K562 (cell line): ENCODE data around the gene ZNF319. TPM values are rescaled to one million over a fixed set of nuclear protein-coding genes. Genes with fewer than 3 reads are reported as not detected.

Experiments
- CHD2 ChIP-seq: IDR thresholded peaks from 2 replicates; pipeline ENCODE4 v1.6.1; 2011; ENCODE audit warnings: low read depth, low read length
- COPS2 ChIP-seq: fragments of 450-650 bp; conservative IDR thresholded peaks from 2 replicates; pipeline ENCODE4 v1.6.1; 2016; ENCODE audit warnings: mild to moderate bottlenecking, moderate library complexity
- EHMT2 ChIP-seq: fragments of 450-650 bp; IDR thresholded peaks from 2 replicates; pipeline ENCODE4 v1.6.1; 2018; ENCODE audit warnings: antibody characterized with exemption
- ESRRA ChIP-seq: fragments of 450-650 bp; IDR thresholded peaks from 2 replicates; pipeline ENCODE4 v1.6.1; 2014; ENCODE audit warnings: low read depth, mild to moderate bottlenecking, moderate library complexity, borderline replicate concordance
- ESRRB ChIP-seq: fragments of 250-450 bp; sonication (Bioruptor Pico); IDR thresholded peaks from 2 replicates; pipeline ENCODE4 v1.5.0; 2020; ENCODE audit warnings: mild to moderate bottlenecking, moderate library complexity, borderline replicate concordance
- FOS ChIP-seq: IDR thresholded peaks from 3 replicates; pipeline ENCODE4 v1.6.1; 2011; ENCODE audit not compliant: insufficient read length; ENCODE audit errors: extremely low read depth
- GABPA ChIP-seq: fragments of 200-800 bp; sonication (Bioruptor generic); conservative IDR thresholded peaks from 2 replicates; pipeline ENCODE4 v1.6.1; 2016; ENCODE audit warnings: low read depth, missing genetic modification characterization, missing compliant biosample characterization
- HNRNPUL1 ChIP-seq: fragments of 200-400 bp; formaldehyde crosslinking; IDR thresholded peaks from 2 replicates; pipeline ENCODE4 v1.6.1; 2017; ENCODE audit warnings: low read length
- MITF ChIP-seq: IDR thresholded peaks from 2 replicates; pipeline ENCODE4 v1.6.1; 2014; ENCODE audit warnings: antibody characterized with exemption
- MXD1 ChIP-seq: fragments of 250-450 bp; sonication (Bioruptor Pico); IDR thresholded peaks from 2 replicates; pipeline ENCODE4 v1.8.0; 2021; ENCODE audit warnings: borderline replicate concordance, mild to moderate bottlenecking, moderate library complexity; ENCODE audit not compliant: poor library complexity, severe bottlenecking
- MYBL2 ChIP-seq, 2 experiments: fragments of 450-650 bp in 1 of 2; sonication (generic) in 1 of 2; formaldehyde crosslinking in 1 of 2; IDR thresholded peaks; 2 replicates each; pipeline versions ENCODE4 v1.6.1 to v1.8.1; 2017 to 2022; ENCODE audit warnings: borderline replicate concordance in 1 of 2, inconsistent platforms in 1 of 2, low read depth in 1 of 2, mild to moderate bottlenecking in 1 of 2, missing genetic modification reagents in 1 of 2, moderate library complexity in 1 of 2
- NFE2 ChIP-seq: IDR thresholded peaks from 2 replicates; pipeline ENCODE4 v1.6.1; 2014; ENCODE audit warnings: antibody characterized with exemption, low read depth
- NFIX ChIP-seq: fragments of 250-450 bp; sonication (Bioruptor Pico); IDR thresholded peaks from 2 replicates; pipeline ENCODE4 v1.4.0; 2020; ENCODE audit warnings: low read depth, mild to moderate bottlenecking, moderate library complexity
- NRF1 ChIP-seq, 2 experiments: fragments of 450-650 bp; IDR thresholded peaks in 1 of 2; conservative IDR thresholded peaks in 1 of 2; 2 replicates each; pipeline ENCODE4 v1.6.1; 2014; ENCODE audit warnings: mild to moderate bottlenecking in 2 of 2
- NUFIP1 ChIP-seq: fragments of 450-650 bp; IDR thresholded peaks from 2 replicates; pipeline ENCODE4 v1.6.1; 2018; ENCODE audit not compliant: partially characterized antibody
- PATZ1 ChIP-seq: fragments of 250-450 bp; sonication (Bioruptor Pico); IDR thresholded peaks from 2 replicates; pipeline ENCODE4 v1.5.0; 2020; ENCODE audit warnings: mild to moderate bottlenecking, borderline replicate concordance
- RBM14 ChIP-seq: fragments of 200-400 bp; formaldehyde crosslinking; IDR thresholded peaks from 2 replicates; pipeline ENCODE4 v1.6.1; 2018; ENCODE audit warnings: low read depth, mild to moderate bottlenecking, low read length, moderate library complexity, borderline replicate concordance; ENCODE audit not compliant: insufficient read depth
- SMARCA4 ChIP-seq: fragments of 450-650 bp; IDR thresholded peaks from 2 replicates; pipeline ENCODE4 v1.6.1; 2016
- ZFP1 ChIP-seq: fragments of 450-650 bp; formaldehyde crosslinking; IDR thresholded peaks from 2 replicates; pipeline ENCODE4 v1.4.0; 2020; ENCODE audit warnings: mild to moderate bottlenecking, mixed read lengths
- ZKSCAN3 ChIP-seq: fragments of 250-450 bp; sonication (Bioruptor Pico); IDR thresholded peaks from 2 replicates; pipeline ENCODE4 v1.4.0; 2020
- ZNF217 ChIP-seq: sonication (generic); formaldehyde crosslinking; IDR thresholded peaks from 2 replicates; pipeline ENCODE4 v1.8.0; 2022; ENCODE audit warnings: mild to moderate bottlenecking, missing genetic modification reagents
- ZNF239 ChIP-seq: fragments of 250-450 bp; sonication (Bioruptor Pico); IDR thresholded peaks from 2 replicates; pipeline ENCODE4 v1.4.0; 2020; ENCODE audit warnings: mild to moderate bottlenecking
- ZNF24 ChIP-seq: fragments of 450-650 bp; IDR thresholded peaks from 2 replicates; pipeline ENCODE4 v1.6.1; 2016
- ZNF445 ChIP-seq: fragments of 250-450 bp; sonication (Bioruptor Pico); IDR thresholded peaks from 2 replicates; pipeline ENCODE4 v1.4.0; 2020; ENCODE audit warnings: low read depth, mild to moderate bottlenecking, moderate library complexity
- ZNF740 ChIP-seq, 3 experiments: fragments of 200-800 bp in 1 of 3; sonication (Bioruptor generic) in 1 of 3; sonication (generic) in 1 of 3; formaldehyde crosslinking in 1 of 3; IDR thresholded peaks; 2 replicates each; pipeline versions ENCODE4 v1.6.1 to v1.8.0; 2016 to 2022; ENCODE audit warnings: mild to moderate bottlenecking in 2 of 3, missing compliant biosample characterization in 2 of 3, missing genetic modification characterization in 2 of 3, missing genetic modification reagents in 1 of 3
- ZNF780A ChIP-seq: fragments of 250-450 bp; sonication (Bioruptor Pico); IDR thresholded peaks from 2 replicates; pipeline ENCODE4 v1.5.0; 2021; ENCODE audit warnings: mild to moderate bottlenecking
- polyA plus RNA-seq, 8 experiments: library from polyadenylated mRNA; depleted of rRNA in 4 of 8; stranded (reverse) in 5 of 8; unstranded in 3 of 8; fragments of >200 nt; fragmentation: Nextera tagmentation in 2 of 8; fragmentation: Illumina TruSeq in 1 of 8; extraction: Ambion mirVana in 2 of 8; extraction: Trizol in 1 of 8; gene quantifications; 2 replicates each; pipeline versions ENCODE4 v1.2.1 to v1.2.3, GENCODE V29; 2011 to 2014; ENCODE audit warnings: inconsistent platforms in 1 of 8, missing spikeins in 1 of 8
- total RNA-seq, 7 experiments: library from RNA; depleted of rRNA in 6 of 7; stranded (reverse); fragments of >200 nt in 6 of 7; fragmentation: Illumina TruSeq in 2 of 7; extraction: Trizol in 2 of 7; gene quantifications; 2 replicates each; pipeline versions ENCODE4 v1.2.1 to v1.2.3, GENCODE V29; 2011 to 2021; ENCODE audit warnings: low replicate concordance in 1 of 7

ZNF319 gene
- total and polyA plus RNA-seq, 9 of the 15 experiments (the other 6 are each of a cell fraction or from before 2014, with no cell fraction given) = 0.20 to 5.7 (median 1.4) TPM

- TF ChIP-seq MITF (no peak), ZNF740 (CRISPR knock-in tag; IDR thresholded peaks at IDR 0.05) (no peak; the same call in 1 of the 2 replicates), ZNF740 (tag; IDR thresholded peaks at IDR 0.05) (no peak), FOS (peak; percentile 64), NRF1 (conservative IDR thresholded peaks at IDR 0.05 in 1 of 2, IDR thresholded peaks at IDR 0.05 in 1 of 2) (peak in 1 of 2 experiments; percentile 51; a peak in 2 of 4 replicates), NFIX (CRISPR knock-in tag) (no peak), EHMT2 (peak; percentile 75), NUFIP1 (no peak), ESRRB (CRISPR knock-in tag) (no peak), GABPA (tag) (no peak), ZNF239 (peak; percentile 52), CHD2 (no peak), ZNF24 (0 out of 2 replicates have a peak, but pooled peaks have one; percentile 25), ZFP1 (CRISPR knock-in tag) (no peak), NFE2 (peak; percentile 72), PATZ1 (CRISPR knock-in tag) (no peak), SMARCA4 (peak; percentile 99), MXD1 (CRISPR knock-in tag) (no peak), HNRNPUL1 (no peak), COPS2 (no peak), ZNF217 (CRISPR knock-in tag) (no peak), ZKSCAN3 (CRISPR knock-in tag) (no peak), MYBL2 (IDR thresholded peaks at IDR 0.05; ENCODE audit: low read depth) (no peak), MYBL2 (CRISPR knock-in tag; IDR thresholded peaks at IDR 0.05; ENCODE audit: borderline replicate concordance) (no peak), ZNF445 (CRISPR knock-in tag) (no peak), ESRRA (no peak; the same call in 1 of the 2 replicates), ZNF780A (CRISPR knock-in tag) (no peak), RBM14 (no peak)
Measured at GRCh38 chr16:57976331-57976796, 24.1 kb downstream of the ZNF319 start (continued).
